ENCODE results near the gene CDON.

CDON gene

GRCh38 chr11:125952559-125952958 is 110.1 kb downstream of the CDON start:
- TF ChIP-seq CTCF (IDR thresholded peaks at IDR 0.05; ENCODE audit: low read depth, low read length), result no peak
- H3K4me3 ChIP-seq (ENCODE audit: low read depth, low read length), result no peak overlapping the region

GRCh38 chr11:125951731-125952130 is 110.9 kb downstream of the CDON start:
- no peak for TF ChIP-seq CTCF (IDR thresholded peaks at IDR 0.05; ENCODE audit: low read depth, low read length)
- H3K4me3 ChIP-seq (ENCODE audit: low read depth, low read length), result no peak overlapping the region

- no peak overlapping the region for H3K4me3 ChIP-seq (ENCODE audit: low read depth, low read length)
- TF ChIP-seq CTCF (IDR thresholded peaks at IDR 0.05; ENCODE audit: low read depth, low read length), result no peak
Measured at GRCh38 chr11:125950696-125951651, 111.7 kb downstream of the CDON start.

GRCh38 chr11:125950178-125950490 is 112.5 kb downstream of the CDON start:
- TF ChIP-seq CTCF (IDR thresholded peaks at IDR 0.05; ENCODE audit: low read depth, low read length), result no peak

GRCh38 chr11:125949271-125950177 is 113.1 kb downstream of the CDON start:
- no peak for TF ChIP-seq CTCF (IDR thresholded peaks at IDR 0.05; ENCODE audit: low read depth, low read length)
- H3K4me3 ChIP-seq (ENCODE audit: low read depth, low read length), result no peak overlapping the region

More at GRCh38 chr11:125950178-125950490, 112.5 kb downstream of the CDON start:
- H3K4me3 ChIP-seq (ENCODE audit: low read depth, low read length), result no peak overlapping the region

- no peak for TF ChIP-seq CTCF (IDR thresholded peaks at IDR 0.05; ENCODE audit: low read depth, low read length)
- H3K4me3 ChIP-seq (ENCODE audit: low read depth, low read length), result no peak overlapping the region
Measured at GRCh38 chr11:125948278-125949051, 114.2 kb downstream of the CDON start.
